Measurements from ENCODE around the gene FBXW9. TPM values are rescaled to one million over a fixed set of nuclear protein-coding genes. Genes with fewer than 3 reads are reported as not detected.

FBXW9 gene
- total RNA-seq, 1 experiment from 2014 or later = 14.0 TPM

DNA sequence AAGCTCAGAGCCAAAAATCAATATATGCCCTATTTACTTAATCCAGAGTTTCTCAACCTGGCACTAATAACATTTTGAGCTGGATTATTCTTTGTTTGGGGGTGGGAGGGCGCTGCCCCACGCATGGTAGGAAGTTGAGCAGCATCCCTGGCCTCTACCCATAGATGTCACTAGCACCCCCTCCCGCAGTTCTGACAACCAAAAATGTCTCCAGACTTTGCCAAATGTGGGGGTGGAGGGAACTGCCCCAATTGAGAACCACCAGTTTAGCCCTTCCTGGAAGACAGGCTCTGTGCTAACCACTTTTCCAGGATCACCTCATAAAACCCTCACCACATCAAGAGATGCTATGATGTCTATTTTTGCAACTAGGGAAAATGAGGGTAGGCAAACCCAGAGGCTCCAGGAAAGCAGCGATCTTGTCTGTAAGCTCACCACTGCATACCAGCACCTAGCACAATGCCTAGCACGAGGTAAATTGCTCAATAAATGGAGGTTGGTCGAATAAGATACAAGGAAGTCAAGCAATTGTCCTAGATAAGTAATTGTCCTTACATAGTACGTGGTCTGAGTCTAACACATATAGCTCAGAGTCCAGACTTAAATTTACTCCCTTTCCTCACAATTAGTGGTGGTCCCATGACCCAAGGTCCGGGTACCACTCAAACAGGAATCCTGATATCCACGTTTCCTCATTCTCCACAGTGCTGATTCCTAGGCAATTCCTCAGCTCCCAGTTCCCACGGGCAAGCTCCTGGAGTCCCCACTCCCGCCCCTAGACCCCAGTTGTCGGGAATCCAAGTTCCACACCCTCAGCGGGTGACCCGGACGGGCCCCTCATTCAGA lies 37.2 kb upstream of the FBXW9 start (continued):
- TF ChIP-seq, protein P1, sequence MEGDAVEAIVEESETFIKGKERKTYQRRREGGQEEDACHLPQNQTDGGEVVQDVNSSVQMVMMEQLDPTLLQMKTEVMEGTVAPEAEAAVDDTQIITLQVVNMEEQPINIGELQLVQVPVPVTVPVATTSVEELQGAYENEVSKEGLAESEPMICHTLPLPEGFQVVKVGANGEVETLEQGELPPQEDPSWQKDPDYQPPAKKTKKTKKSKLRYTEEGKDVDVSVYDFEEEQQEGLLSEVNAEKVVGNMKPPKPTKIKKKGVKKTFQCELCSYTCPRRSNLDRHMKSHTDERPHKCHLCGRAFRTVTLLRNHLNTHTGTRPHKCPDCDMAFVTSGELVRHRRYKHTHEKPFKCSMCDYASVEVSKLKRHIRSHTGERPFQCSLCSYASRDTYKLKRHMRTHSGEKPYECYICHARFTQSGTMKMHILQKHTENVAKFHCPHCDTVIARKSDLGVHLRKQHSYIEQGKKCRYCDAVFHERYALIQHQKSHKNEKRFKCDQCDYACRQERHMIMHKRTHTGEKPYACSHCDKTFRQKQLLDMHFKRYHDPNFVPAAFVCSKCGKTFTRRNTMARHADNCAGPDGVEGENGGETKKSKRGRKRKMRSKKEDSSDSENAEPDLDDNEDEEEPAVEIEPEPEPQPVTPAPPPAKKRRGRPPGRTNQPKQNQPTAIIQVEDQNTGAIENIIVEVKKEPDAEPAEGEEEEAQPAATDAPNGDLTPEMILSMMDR (IDR thresholded peaks at IDR 0.05 in 2 of 3, conservative IDR thresholded peaks at IDR 0.05 in 1 of 3; ENCODE audit: borderline replicate concordance in 1 of 3, insufficient read depth in 1 of 3, low read depth in 2 of 3, low read length in 2 of 3) = peak in 2 of 3 experiments; percentile 51 to 58; a peak in 5 of 6 replicates

DNA sequence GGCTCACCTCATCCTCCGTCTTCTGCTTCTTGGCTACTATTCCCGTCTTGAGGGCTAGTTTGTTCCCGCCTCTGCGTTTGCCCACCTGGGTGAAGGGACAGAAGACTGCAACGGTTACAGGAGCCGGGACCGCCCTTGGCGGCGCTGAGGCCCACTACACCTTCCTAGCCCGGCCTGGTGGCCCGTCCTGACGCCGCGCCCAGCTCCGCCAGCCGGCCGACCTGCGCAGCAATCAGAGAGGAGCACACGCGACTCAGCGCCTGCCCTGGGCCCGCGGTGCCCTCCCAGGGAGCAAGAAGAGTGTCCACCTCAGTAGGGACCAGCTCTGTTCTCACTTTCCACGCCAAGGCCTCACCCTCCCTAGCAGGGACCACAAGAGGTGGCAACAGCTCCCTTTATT lies 34.9 kb upstream of the FBXW9 start:
- no TSS peak for BruUV-seq (replicated peaks)
- Histone ChIP-seq H3K4me1 (ENCODE audit: control insufficient read depth in 1 of 2, insufficient read depth in 2 of 2, low read length in 2 of 2) (peaks cover 18 to 33% of the 10 kb centered on the region in 2 experiments), H3K27ac (ENCODE audit: low read depth, low read length) (no peak overlapping the region), H3K36me3 (ENCODE audit: control insufficient read depth in 1 of 2, insufficient read depth in 2 of 2, low read length in 2 of 2) (peaks cover 33 to 34% of the 10 kb centered on the region in 2 experiments), H4K20me1 (ENCODE audit: insufficient read depth) (peaks cover 13% of the 10 kb centered on the region; the same call in 1 of the 2 replicates), H3K4me2 (ENCODE audit: low read length) (no peak overlapping the region), H3K9me2 (ENCODE audit: insufficient read depth) (no peaks in the 10 kb centered on the region), H3K27me3 (ENCODE audit: insufficient read depth, low read length) (no peaks in the 10 kb centered on the region), H3K4me3 (replicated peaks in 1 of 2; ENCODE audit: low read depth in 1 of 2, low read length in 2 of 2) (no peak overlapping the region), H3K9me3 (ENCODE audit: control insufficient read depth in 1 of 2, insufficient read depth in 1 of 2, low read depth in 1 of 2, low read length in 2 of 2) (no peaks in the 10 kb centered on the region), H3K9ac (ENCODE audit: low read length) (no peak overlapping the region), H3K79me2 (ENCODE audit: insufficient read depth, low read length) (peaks cover 51% of the 10 kb centered on the region), H2AFZ (ENCODE audit: low read depth, low read length, poor library complexity, severe bottlenecking) (no peak overlapping the region)
- ChIA-PET RAD21 (ENCODE audit: low non-redundant PET in 1 of 2, low total read pairs in 2 of 2, uncharacterized antibody in 2 of 2, unreplicated experiment in 2 of 2) (no interaction called here), POLR2A (no interaction called here), CTCF (no interaction called here)
- no peak for DNase-seq (ENCODE audit: low read depth, low spot score)
- no peak for ATAC-seq
- intact Hi-C loops (cut with micrococcal nuclease) = no loop called here
- no peak for TF ChIP-seq ZNF274 (IDR thresholded peaks at IDR 0.05; ENCODE audit: low read depth, low read length)
- TF ChIP-seq, protein P2, sequence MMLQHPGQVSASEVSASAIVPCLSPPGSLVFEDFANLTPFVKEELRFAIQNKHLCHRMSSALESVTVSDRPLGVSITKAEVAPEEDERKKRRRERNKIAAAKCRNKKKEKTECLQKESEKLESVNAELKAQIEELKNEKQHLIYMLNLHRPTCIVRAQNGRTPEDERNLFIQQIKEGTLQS (IDR thresholded peaks at IDR 0.05) = no peak
- no peak for TF ChIP-seq CBX3 (IDR thresholded peaks at IDR 0.05; ENCODE audit: low read depth)
- TF ChIP-seq SP1 (IDR thresholded peaks at IDR 0.05; ENCODE audit: low read depth) = no peak
- no peak for TF ChIP-seq ELF1 (IDR thresholded peaks at IDR 0.05; ENCODE audit: borderline replicate concordance, low read depth)
- TF ChIP-seq ZFX (IDR thresholded peaks at IDR 0.05) = no peak
- TF ChIP-seq, protein P1 (IDR thresholded peaks at IDR 0.05 in 2 of 3, conservative IDR thresholded peaks at IDR 0.05 in 1 of 3; ENCODE audit: borderline replicate concordance in 1 of 3, insufficient read depth in 1 of 3, low read depth in 2 of 3, low read length in 2 of 3) = no peak
- no peak for TF ChIP-seq TCF7L2 (IDR thresholded peaks at IDR 0.05; ENCODE audit: borderline replicate concordance, extremely low read depth, insufficient read depth, insufficient read length)
- TF ChIP-seq FOSL1 (IDR thresholded peaks at IDR 0.05; ENCODE audit: low read depth) = no peak
- TF ChIP-seq, protein P3, sequence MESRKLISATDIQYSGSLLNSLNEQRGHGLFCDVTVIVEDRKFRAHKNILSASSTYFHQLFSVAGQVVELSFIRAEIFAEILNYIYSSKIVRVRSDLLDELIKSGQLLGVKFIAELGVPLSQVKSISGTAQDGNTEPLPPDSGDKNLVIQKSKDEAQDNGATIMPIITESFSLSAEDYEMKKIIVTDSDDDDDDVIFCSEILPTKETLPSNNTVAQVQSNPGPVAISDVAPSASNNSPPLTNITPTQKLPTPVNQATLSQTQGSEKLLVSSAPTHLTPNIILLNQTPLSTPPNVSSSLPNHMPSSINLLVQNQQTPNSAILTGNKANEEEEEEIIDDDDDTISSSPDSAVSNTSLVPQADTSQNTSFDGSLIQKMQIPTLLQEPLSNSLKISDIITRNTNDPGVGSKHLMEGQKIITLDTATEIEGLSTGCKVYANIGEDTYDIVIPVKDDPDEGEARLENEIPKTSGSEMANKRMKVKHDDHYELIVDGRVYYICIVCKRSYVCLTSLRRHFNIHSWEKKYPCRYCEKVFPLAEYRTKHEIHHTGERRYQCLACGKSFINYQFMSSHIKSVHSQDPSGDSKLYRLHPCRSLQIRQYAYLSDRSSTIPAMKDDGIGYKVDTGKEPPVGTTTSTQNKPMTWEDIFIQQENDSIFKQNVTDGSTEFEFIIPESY (IDR thresholded peaks at IDR 0.05; ENCODE audit: extremely low read depth, insufficient replicate concordance, low read length) = no peak
- TF ChIP-seq, protein P4, sequence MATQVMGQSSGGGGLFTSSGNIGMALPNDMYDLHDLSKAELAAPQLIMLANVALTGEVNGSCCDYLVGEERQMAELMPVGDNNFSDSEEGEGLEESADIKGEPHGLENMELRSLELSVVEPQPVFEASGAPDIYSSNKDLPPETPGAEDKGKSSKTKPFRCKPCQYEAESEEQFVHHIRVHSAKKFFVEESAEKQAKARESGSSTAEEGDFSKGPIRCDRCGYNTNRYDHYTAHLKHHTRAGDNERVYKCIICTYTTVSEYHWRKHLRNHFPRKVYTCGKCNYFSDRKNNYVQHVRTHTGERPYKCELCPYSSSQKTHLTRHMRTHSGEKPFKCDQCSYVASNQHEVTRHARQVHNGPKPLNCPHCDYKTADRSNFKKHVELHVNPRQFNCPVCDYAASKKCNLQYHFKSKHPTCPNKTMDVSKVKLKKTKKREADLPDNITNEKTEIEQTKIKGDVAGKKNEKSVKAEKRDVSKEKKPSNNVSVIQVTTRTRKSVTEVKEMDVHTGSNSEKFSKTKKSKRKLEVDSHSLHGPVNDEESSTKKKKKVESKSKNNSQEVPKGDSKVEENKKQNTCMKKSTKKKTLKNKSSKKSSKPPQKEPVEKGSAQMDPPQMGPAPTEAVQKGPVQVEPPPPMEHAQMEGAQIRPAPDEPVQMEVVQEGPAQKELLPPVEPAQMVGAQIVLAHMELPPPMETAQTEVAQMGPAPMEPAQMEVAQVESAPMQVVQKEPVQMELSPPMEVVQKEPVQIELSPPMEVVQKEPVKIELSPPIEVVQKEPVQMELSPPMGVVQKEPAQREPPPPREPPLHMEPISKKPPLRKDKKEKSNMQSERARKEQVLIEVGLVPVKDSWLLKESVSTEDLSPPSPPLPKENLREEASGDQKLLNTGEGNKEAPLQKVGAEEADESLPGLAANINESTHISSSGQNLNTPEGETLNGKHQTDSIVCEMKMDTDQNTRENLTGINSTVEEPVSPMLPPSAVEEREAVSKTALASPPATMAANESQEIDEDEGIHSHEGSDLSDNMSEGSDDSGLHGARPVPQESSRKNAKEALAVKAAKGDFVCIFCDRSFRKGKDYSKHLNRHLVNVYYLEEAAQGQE (IDR thresholded peaks at IDR 0.05; ENCODE audit: low read depth) = no peak
- no peak for TF ChIP-seq JUND (IDR thresholded peaks at IDR 0.05)
